Measurements from ENCODE around the gene WWC1. TPM values are rescaled to one million over a fixed set of nuclear protein-coding genes. Genes with fewer than 3 reads are reported as not detected.

The WWC1 gene
- total RNA-seq, 1 donor from 2014 or later = 1.9 TPM

DNA sequence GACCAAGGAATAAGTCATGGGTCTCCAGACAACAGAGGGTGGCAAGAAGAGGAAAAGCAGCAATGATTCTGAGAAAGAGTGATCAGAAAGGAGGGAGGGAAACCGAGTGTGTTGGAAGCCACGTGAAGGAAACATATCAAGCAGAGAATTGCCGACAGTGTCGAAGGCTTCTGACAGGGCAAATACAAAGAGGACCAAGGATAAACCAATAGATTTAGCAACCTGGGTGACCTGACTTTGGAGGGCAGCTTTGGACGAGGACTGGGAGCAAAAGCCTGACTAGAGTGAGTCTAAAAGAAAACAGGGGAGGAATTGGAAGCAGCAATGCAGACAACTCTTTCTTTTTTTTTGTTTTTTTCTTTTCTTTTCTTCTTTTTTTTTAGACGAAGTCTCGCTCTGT lies 83.8 kb downstream of the WWC1 start:
- DNase-seq (ENCODE audit: missing footprints) (no peak), ATAC-seq (no peak)
- intact Hi-C loops (cut with DNase I) = no loop called here

DNA sequence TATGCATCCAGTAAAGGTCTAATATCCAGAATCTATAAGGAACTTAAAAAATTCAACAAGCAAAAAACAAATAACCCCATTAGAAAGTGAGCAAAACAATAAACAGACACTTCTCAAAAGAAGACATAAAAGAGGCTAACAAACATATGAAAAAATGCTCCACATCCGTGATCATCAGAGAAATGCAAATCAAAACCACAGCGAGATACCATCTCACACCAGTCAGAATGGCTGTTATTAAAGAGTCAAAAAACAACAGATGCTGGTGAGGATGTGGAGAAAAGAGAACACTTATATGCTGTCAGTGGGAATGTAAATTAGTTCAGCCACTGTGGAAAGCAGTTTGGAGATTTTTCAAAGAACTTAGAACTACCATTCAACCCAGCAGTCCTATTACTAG lies 86.1 kb downstream of the WWC1 start:
- intact Hi-C loops (cut with DNase I) = no loop called here
- no peak for ATAC-seq
- DNase-seq (ENCODE audit: missing footprints) = no peak

DNA sequence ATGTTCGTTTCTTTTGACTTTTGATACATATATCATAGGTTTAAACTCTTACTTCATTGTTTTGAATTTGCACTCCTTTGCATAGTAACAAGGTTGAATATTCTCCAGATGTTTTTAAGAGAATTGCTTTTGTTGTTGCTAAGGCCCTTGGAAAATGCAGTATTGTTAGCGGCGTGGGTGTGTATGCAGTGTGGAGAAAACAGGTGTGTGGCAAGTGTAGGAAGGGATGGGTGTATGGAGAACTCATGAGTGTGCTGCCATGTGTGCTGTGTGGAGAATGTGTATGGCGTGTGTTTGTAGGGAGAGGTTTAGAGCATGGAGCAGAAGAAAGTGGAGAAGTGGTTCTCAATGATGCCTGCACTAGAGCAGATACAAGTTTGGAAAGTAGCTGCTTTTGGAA lies 87.3 kb downstream of the WWC1 start:
- ATAC-seq (no peak), DNase-seq (ENCODE audit: missing footprints) (no peak)
- intact Hi-C loops (cut with DNase I) = no loop called here

DNA sequence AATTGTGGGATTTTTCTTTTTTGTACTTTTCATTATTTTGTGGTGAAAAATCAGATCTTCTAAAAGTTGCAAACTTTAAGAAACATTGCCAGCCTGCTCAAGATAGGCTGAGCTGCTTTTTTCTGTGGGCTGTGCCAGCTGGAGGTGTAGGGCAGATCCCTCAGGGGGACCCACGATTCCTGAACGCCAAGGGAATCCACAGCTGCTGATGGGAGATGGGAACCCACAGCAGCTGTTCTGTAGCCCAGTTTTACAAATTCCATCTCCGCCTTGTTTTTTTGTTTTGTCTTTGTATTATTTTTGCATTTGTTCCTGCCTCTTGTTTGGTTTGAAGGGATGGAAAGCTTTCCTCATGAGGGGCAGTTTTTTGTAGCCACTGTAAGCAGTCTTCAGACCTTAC lies 91.0 kb downstream of the WWC1 start:
- intact Hi-C loops (cut with DNase I) = no loop called here
- DNase-seq (ENCODE audit: missing footprints) = no peak
- no peak for ATAC-seq

GRCh38 chr5:168390491-168390890 lies 99.0 kb downstream of the WWC1 start:
- ATAC-seq = no peak
- no peak for DNase-seq (ENCODE audit: missing footprints)
- intact Hi-C loops (cut with DNase I) = no loop called here

GRCh38 chr5:168393773-168394172 lies 102.3 kb downstream of the WWC1 start:
- ATAC-seq = no peak
- no peak for DNase-seq (ENCODE audit: missing footprints)
- intact Hi-C loops (cut with DNase I) = no loop called here

- DNase-seq (ENCODE audit: missing footprints) (no peak), ATAC-seq (no peak)
- intact Hi-C loops (cut with DNase I) = loop anchor here (10.0 kb wide), 1 partner anchor 106 kb away; the partner anchor contains the start of gene WWC1
Observed at GRCh38 chr5:168400429-168401220, 109.2 kb downstream of the WWC1 start.

GRCh38 chr5:168401226-168401625 lies 109.8 kb downstream of the WWC1 start:
- ATAC-seq (no peak), DNase-seq (ENCODE audit: missing footprints) (no peak)
- intact Hi-C loops (cut with DNase I) = loop anchor here (10.0 kb wide), 1 partner anchor 106 kb away; the partner anchor contains the start of gene WWC1

DNA sequence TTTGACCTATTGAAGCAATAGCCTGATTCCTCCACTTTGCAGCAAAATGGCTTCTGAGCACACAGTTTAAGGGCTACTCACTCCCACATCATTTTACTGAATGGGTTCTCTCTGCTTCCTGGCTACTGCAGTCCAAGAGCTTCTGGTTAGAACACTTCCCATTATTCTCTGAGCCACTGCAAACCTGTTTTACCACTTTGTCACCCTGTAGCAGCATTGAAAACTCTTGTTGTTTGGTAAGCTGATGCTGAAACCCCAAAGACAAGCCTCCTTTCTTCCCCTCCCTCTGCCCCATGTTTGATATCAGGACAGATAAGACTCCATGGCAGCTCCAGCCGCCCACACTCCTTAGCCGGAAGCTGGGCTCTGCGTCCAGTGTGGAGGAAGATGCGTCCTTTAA lies 110.4 kb downstream of the WWC1 start:
- DNase-seq (ENCODE audit: missing footprints) (no peak), ATAC-seq (no peak)
- intact Hi-C loops (cut with DNase I) = loop anchor here (10.0 kb wide), 1 partner anchor 107 kb away; the partner anchor contains the start of gene WWC1

- intact Hi-C loops (cut with DNase I) = loop anchor here (10.0 kb wide), 1 partner anchor 110 kb away; the partner anchor contains the start of gene WWC1
- DNase-seq (ENCODE audit: missing footprints) = no peak
- ATAC-seq = no peak
Observed at GRCh38 chr5:168404365-168404764, 112.9 kb downstream of the WWC1 start.

DNA sequence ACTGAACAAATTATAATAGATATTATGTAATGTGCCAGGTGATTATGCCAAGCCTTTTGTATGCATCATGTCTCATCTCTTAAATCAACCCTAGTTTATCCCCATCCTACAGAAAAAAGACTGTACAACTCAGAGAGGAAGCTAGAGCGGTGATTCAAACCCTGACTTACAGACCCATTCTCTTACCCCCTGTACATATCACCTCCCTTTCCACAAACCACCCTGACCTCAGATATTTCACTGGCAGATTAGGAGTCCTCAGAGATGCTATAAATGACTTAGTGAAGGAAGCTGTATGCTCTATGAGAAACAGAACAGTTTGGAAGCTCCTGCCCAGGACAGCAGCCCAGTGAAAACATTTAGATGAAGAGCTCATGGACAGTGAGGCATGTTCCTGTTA lies 115.8 kb downstream of the WWC1 start:
- no peak for ATAC-seq
- no peak for DNase-seq (ENCODE audit: missing footprints)
- intact Hi-C loops (cut with DNase I) = loop anchor here (10.0 kb wide), 1 partner anchor 112 kb away; the partner anchor contains the start of gene WWC1

- ATAC-seq = peak; percentile 55
- intact Hi-C loops (cut with DNase I) = loop anchor here (10.0 kb wide), 1 partner anchor 114 kb away; the partner anchor contains the start of gene WWC1
- no peak for DNase-seq (ENCODE audit: missing footprints)
Observed at GRCh38 chr5:168408561-168409305, 117.3 kb downstream of the WWC1 start.

DNA sequence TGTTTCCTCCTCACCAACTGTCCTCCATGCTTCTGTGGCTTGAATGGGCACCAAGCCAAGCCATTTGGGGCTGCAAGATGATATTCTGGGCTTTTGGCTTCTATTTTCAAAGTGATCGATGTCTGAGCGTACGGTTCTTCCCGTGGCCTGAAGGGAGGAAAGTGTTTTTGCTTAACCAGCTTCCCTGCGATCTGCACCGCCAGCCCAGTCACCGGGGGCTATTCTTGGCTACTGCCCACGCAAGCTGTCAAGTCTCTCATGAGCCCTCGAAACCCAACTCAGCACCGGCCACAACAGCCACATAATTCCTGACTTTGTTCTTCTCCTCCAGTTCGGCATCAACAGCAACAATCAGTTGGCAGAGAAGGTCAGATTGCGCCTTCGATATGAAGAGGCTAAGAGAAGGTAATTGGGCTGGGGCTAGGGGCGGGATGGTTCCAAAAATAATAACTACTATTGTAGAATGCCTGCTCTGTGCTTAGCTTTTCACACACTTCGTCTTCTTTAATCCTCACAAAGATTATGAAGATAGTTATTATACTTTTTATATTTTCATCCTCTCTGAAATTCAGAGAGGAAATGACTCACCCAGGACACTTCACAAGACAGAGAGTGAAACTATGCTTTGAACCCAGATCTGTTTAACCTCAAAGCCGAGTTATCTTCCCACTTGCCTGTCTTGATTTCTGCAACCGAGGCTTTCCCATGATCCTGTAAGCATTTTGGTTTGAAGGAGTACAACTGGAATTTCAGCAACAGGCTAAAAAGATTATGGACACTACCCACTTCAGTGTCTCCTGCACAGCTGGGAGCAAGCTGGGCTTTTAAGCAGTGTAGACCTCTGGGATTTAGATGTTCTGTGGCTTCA lies 118.4 kb downstream of the WWC1 start:
- peak; percentile 24 for ATAC-seq
- no peak for DNase-seq (ENCODE audit: missing footprints)
- intact Hi-C loops (cut with DNase I) = loop anchor here (10.0 kb wide), 1 partner anchor 115 kb away; the partner anchor contains the start of gene WWC1

GRCh38 chr5:168411871-168412270 lies 120.4 kb downstream of the WWC1 start:
- intact Hi-C loops (cut with DNase I) = no loop called here
- ATAC-seq = no peak
- no peak for DNase-seq (ENCODE audit: missing footprints)

DNA sequence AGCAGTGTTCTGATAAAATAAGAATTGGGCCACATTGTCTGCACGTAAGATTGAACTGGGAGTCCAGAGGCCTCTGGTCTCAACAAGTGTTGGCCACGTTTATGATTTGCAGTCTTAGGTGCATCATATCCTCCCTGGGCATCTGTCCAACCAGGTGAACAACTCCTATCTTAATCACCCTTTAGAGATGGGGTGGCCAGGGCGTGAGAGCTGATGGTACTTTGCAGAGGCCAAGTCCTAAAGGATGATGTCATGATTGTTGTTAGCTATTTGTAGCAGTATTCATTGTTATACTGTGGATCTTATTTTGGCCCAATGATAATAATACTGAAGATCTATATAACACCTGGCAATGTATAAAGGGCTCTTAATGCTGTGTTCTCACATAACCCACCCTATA lies 121.6 kb downstream of the WWC1 start:
- intact Hi-C loops (cut with DNase I) = no loop called here
- no peak for DNase-seq (ENCODE audit: missing footprints)
- no peak for ATAC-seq

- ATAC-seq (no peak), DNase-seq (ENCODE audit: missing footprints) (no peak)
- intact Hi-C loops (cut with DNase I) = no loop called here
Observed at GRCh38 chr5:168413596-168413995, 122.2 kb downstream of the WWC1 start.

DNA sequence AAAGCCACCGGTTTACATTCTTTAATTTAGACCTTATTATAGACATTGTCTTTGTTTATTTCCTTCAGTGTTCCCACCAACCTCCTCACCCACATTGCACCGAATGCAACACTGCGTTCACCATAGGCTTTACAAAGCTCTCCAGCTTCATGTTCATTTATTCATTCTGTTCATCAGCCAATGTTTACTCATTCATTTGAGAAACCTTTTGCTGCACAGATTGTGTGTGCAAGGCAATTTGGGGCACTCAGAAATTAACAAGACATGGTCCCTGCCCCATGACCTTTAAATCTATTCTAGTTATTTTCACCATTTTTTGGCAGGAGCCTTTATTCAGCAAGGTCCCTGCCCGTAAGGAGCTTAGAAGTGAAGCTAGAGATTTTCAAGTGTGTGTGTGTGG lies 124.0 kb downstream of the WWC1 start:
- intact Hi-C loops (cut with DNase I) = no loop called here
- DNase-seq (ENCODE audit: missing footprints) (no peak), ATAC-seq (no peak)

GRCh38 chr5:168415971-168416370 lies 124.5 kb downstream of the WWC1 start:
- intact Hi-C loops (cut with DNase I) = no loop called here

More at GRCh38 chr5:168415971-168416370, 124.5 kb downstream of the WWC1 start:
- DNase-seq (ENCODE audit: missing footprints) (no peak), ATAC-seq (no peak)
